NCI-H82 (cell line): ENCODE measurements around the gene ZNF740.
"Not testable (repeated sequence)": the region's sequence is repeated elsewhere in the genome, so short reads cannot be mapped to it uniquely, and the experiment has no call there.

Experiments used
- DNase-seq: peaks from one replicate; lab custom pipeline; 2025; lab: John Stamatoyannopoulos, UW

ZNF740 gene

GRCh38 chr12:53173085-53173715 lies 7.3 kb upstream of the ZNF740 start:
- DNase-seq, result no peak

- no peak for DNase-seq
These were observed 5.5 kb upstream of the ZNF740 start for GRCh38 chr12:53174881-53175491.

DNA sequence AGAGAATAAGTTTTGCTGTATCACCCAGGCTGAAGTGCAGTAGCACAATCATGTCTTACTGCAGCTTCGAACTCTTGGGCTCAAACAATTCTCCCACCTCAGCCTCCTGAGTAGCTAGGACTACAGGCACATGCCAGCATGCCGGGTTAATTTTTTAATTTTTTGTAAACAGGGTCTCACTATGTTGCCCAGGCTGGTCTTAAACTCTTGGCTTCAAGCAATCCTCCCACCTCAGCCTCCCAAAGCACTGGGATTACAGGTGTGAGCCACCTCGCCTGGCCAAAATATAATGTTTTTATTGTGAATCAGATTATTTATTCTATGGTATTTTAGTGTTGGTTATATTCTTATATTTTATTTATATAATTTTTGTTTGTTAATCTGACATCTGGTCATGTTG lies 3.8 kb upstream of the ZNF740 start:
- no peak for DNase-seq

DNA sequence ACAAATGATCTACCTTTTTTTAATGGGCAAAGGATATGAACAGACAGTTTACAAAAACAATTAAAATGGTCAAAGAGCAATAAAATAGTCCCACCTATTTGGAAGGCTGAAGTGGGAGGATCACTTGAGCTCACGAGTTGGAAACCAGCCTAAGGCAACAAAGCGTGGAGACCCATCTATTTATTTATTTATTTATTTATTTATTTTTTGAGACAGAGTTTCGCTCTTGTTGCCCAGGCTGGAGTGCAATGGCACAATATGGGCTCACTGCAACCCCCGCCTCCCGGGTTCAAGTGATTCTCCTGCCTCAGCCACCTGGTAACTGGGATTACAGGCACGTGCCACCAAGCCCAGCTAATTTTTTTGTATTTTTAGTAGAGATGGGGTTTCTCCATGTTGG lies 3.1 kb upstream of the ZNF740 start:
- not testable (repeated sequence) for DNase-seq

- not testable (repeated sequence) for DNase-seq
These were observed 1.7 kb upstream of the ZNF740 start for GRCh38 chr12:53178803-53179202.

DNA sequence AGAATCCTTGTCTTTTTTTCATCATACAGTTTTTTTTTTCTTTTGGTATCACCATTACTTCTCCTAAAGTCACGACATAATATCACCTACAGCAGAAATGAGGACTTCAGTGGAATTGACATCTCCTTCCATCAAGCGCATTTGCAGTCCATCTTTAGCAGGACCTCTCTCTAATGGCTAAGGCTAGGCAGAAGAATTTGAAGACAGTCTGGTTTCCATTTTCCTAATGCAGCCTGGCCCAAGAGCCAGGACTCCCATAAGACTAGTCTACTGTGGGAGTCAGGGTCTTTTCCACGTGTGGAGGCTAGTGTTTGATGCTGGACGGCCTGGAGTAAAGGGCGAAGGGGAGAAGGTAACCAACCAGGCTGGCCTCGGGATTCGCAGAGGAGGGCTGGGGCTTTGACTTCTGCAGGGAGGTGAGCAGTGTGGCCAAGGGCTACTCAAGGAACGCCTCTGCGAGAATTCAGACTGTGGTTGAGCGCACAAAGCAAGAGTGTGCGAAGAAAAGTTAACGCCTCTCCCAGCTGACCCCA lies 769 bp upstream of the ZNF740 start:
- DNase-seq, result peak; percentile 70

DNA sequence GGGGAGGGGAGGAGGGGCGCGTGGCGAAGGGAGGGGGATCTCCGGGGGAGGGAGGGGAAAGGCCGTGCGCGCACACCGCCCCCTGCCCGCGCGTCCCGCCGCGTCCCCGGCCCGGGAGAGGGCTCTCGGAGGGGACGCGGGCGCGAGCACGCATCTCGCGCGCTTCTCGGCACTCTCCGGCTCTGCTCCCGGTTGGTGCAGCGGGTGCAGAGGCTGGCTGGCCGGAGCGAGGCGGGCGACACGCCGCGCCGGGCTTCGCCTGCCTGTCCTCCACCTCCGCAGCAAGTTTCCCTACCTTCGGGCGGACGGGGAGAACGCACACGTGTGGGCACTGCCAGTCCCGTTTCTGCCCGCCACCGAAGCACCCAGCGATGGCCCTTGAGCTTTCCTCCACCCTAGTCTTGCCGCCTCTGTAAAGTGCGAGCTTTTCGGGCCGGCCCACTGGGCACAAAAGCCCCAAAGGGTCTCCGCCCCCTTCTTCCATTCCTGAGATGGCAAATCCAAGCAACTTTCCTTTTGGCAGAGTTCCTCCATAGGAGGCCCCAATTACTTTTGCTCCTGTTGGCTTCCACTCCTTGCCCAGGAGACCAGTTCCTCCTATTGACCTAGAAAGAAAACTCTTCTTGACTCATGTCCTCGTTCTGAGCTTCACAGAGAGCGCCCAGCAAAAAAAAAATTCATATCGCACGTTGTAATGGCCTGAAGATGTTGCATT lies 566 bp downstream of the ZNF740 start:
- peak; percentile 91 for DNase-seq

DNA sequence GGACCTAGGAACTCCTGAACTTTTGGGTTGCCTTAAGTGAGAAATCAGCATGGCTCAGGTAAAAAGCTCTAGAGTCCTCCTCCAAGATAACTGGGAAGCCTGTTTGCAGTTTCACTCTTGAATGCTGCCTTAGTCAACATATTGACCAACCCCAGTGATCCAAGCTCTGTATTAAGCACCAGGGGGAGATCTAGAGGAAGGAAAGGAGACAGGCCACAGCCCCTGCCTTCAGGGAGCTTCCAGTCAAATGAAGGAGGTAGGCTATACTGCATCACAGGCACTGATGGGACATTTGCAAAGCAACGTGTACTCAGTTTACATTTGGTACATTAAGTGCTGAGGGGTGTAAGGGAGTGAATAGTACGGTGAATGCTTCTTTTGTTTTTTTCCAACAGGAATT lies 1.4 kb downstream of the ZNF740 start:
- DNase-seq, result no peak

DNA sequence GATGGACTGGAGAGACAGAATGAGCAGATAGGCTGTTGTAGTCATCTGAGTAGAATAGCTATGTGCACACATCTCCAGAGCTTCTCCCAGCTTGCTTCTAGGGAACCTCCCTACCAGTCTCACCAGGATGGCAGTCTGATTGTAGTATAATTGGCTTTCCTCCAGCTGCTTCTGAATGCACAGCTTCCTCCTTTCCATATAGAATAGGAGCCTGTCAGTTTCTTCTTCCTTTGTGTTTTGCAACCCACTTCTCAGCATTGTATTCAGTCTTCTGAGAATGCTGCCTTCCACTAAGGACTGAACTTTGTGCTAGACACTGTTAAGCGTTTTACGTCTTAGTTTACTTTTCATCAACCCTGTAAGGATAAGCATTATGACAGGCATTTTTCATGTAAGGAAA lies 2.4 kb downstream of the ZNF740 start:
- DNase-seq, result peak; percentile 53

DNA sequence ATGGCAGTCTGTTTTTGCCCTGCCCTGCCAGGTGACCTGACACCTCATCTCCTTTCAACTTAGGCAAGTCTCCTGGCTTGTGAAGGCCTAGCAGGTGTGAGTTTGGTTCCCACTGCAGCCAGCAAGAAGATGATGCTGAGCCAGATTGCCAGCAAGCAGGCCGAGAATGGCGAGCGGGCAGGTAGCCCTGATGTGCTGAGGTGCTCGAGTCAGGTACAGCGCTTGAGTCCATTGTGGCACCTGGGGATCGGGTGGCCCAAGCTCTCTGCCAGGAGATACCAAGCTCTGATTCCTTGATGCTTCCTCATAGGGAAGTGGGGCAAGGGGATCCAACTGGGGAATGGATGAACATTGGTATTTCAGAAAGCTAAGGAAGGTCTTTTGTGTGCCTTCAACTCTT lies 4.3 kb downstream of the ZNF740 start:
- DNase-seq, result no peak

GRCh38 chr12:53185582-53186153 lies 5.1 kb downstream of the ZNF740 start:
- DNase-seq, result no peak

- no peak for DNase-seq
These were observed 6.2 kb downstream of the ZNF740 start for GRCh38 chr12:53186745-53187144.

GRCh38 chr12:53187145-53187899 lies 6.8 kb downstream of the ZNF740 start:
- no peak for DNase-seq

- peak; percentile 60 for DNase-seq
These were observed 9.7 kb downstream of the ZNF740 start for GRCh38 chr12:53190108-53190729.

GRCh38 chr12:53191096-53191884 lies 10.8 kb downstream of the ZNF740 start:
- DNase-seq, result no peak

- no peak for DNase-seq
These were observed 11.5 kb downstream of the ZNF740 start for GRCh38 chr12:53191885-53192530.

GRCh38 chr12:53192531-53193021 lies 12.1 kb downstream of the ZNF740 start:
- DNase-seq, result no peak

- DNase-seq, result no peak
These were observed 12.5 kb downstream of the ZNF740 start for GRCh38 chr12:53193040-53193439.

GRCh38 chr12:53193985-53194716 lies 13.6 kb downstream of the ZNF740 start:
- DNase-seq, result no peak
